SK-N-SH treated with all-trans-retinoic acid at 6 μM for 48 hours (cell line): ENCODE data around the gene CARD8.
"Not testable (repeated sequence)": the region's sequence is repeated elsewhere in the genome, so short reads cannot be mapped to it uniquely, and the experiment has no call there.

Experiments
- ATAC-seq: fragments of 200-7000 bp; cut with Tn5 transposase; 3 replicates; pipeline ENCODE4 v1.9.1; 2020; ENCODE audit warnings: mild to moderate bottlenecking, moderate library complexity
- ARNTL ChIP-seq: fragments of 450-650 bp; formaldehyde crosslinking; IDR thresholded peaks from 2 replicates; pipeline ENCODE4 v1.5.0; 2020; ENCODE audit warnings: low read depth, mild to moderate bottlenecking, moderate library complexity, borderline replicate concordance
- BACH2 ChIP-seq: fragments of 250-450 bp; sonication (Bioruptor Pico); IDR thresholded peaks from 2 replicates; pipeline ENCODE4 v1.9.0; 2021; ENCODE audit warnings: mild to moderate bottlenecking, borderline replicate concordance
- ESRRG ChIP-seq: fragments of 250-450 bp; sonication (Bioruptor Pico); IDR thresholded peaks from 2 replicates; pipeline ENCODE4 v1.6.1; 2021; ENCODE audit warnings: mild to moderate bottlenecking
- ISL1 ChIP-seq: fragments of 250-450 bp; sonication (Bioruptor Pico); IDR thresholded peaks from 2 replicates; pipeline ENCODE4 v2.1.2; 2022; ENCODE audit warnings: mild to moderate bottlenecking, moderate library complexity
- OSR1 ChIP-seq: fragments of 250-450 bp; sonication (Bioruptor Pico); IDR thresholded peaks from 2 replicates; pipeline ENCODE4 v1.8.0; 2022; ENCODE audit warnings: moderate library complexity, mild to moderate bottlenecking, inconsistent platforms
- RARB ChIP-seq: fragments of 250-450 bp; sonication (Bioruptor Pico); IDR thresholded peaks from 2 replicates; pipeline ENCODE4 v1.8.0; 2021; ENCODE audit warnings: mild to moderate bottlenecking, moderate library complexity
- TCF4 ChIP-seq: fragments of 250-450 bp; sonication (Bioruptor Pico); IDR thresholded peaks from 2 replicates; pipeline ENCODE4 v1.8.0; 2021; ENCODE audit warnings: mild to moderate bottlenecking, moderate library complexity, borderline replicate concordance
- TOX ChIP-seq: fragments of 250-450 bp; sonication (Bioruptor Pico); IDR thresholded peaks from 2 replicates; pipeline ENCODE4 v1.8.0; 2021; ENCODE audit warnings: mild to moderate bottlenecking, moderate library complexity, borderline replicate concordance
- ZNF565 ChIP-seq: fragments of 450-650 bp; formaldehyde crosslinking; conservative IDR thresholded peaks from 2 replicates; pipeline ENCODE4 v1.5.0; 2020; ENCODE audit warnings: low read depth, mild to moderate bottlenecking, moderate library complexity
- ZNF70 ChIP-seq: fragments of 450-650 bp; formaldehyde crosslinking; IDR thresholded peaks from 2 replicates; pipeline ENCODE4 v1.5.0; 2020; ENCODE audit warnings: mild to moderate bottlenecking, moderate library complexity
- ZNF8 ChIP-seq: fragments of 450-650 bp; formaldehyde crosslinking; IDR thresholded peaks from 2 replicates; pipeline ENCODE4 v1.5.0; 2020; ENCODE audit warnings: mild to moderate bottlenecking, moderate library complexity
- TF ChIP-seq, protein P1 (sequence below): fragments of 250-450 bp; sonication (Bioruptor Pico); IDR thresholded peaks from 2 replicates; pipeline ENCODE4 v1.5.0; 2020; ENCODE audit warnings: mild to moderate bottlenecking, moderate library complexity
- TF ChIP-seq, protein P2 (sequence below): fragments of 250-450 bp; sonication (Bioruptor Pico); IDR thresholded peaks from 2 replicates; pipeline ENCODE4 v1.8.0; 2020; ENCODE audit warnings: mild to moderate bottlenecking, moderate library complexity, borderline replicate concordance
- TF ChIP-seq, protein P3 (sequence below): fragments of 250-450 bp; sonication (Bioruptor Pico); IDR thresholded peaks from 2 replicates; pipeline ENCODE4 v1.8.0; 2021; ENCODE audit warnings: low read depth, mild to moderate bottlenecking, moderate library complexity, borderline replicate concordance
- TF ChIP-seq, protein P4 (sequence below): fragments of 250-450 bp; sonication (Bioruptor Pico); IDR thresholded peaks from 2 replicates; pipeline ENCODE4 v1.5.1; 2021; ENCODE audit warnings: mild to moderate bottlenecking, moderate library complexity
- TF ChIP-seq, protein P5 (sequence below): fragments of 250-450 bp; sonication (Bioruptor Pico); IDR thresholded peaks from 2 replicates; pipeline ENCODE4 v1.5.1; 2020; ENCODE audit warnings: low read depth, mild to moderate bottlenecking, moderate library complexity

The CARD8 gene

DNA sequence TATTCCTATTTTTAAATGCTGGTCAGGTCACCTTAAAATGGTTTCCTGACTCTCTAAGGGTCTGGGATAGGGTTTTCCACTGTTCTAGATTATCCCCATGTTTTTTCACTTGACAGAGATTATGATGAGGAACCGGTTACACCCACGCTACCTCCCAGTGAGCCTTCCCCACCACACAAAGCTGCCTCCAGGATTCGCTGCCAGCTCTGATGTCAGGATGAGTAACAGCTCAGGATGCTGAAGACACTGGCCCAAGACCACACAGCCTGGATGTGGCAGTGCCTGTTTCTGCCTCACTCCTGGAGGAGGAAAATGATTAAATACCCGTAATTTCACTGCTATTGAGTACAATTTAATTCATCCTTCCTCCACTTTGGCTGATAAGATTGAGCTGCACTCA, 37.1 kb upstream of the CARD8 start (continued):
- TF ChIP-seq OSR1 (CRISPR knock-in tag) = no peak

DNA sequence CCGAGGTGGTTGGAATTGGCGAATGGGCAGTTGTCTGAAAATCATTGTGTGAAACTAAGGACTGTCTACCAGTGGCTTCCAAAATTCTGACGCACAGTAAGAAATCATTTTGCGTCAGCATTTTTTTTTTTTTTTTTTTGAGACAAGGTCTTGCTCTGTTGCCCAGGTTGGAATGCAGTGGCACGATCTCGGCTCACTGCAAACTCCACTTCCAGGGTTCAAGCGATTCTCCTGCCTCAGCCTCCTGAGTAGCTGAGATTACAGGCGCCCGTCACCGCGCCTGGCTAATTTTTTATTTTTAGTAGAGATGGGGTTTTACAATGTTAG, 35.7 kb upstream of the CARD8 start:
- ATAC-seq = not testable (repeated sequence)

DNA sequence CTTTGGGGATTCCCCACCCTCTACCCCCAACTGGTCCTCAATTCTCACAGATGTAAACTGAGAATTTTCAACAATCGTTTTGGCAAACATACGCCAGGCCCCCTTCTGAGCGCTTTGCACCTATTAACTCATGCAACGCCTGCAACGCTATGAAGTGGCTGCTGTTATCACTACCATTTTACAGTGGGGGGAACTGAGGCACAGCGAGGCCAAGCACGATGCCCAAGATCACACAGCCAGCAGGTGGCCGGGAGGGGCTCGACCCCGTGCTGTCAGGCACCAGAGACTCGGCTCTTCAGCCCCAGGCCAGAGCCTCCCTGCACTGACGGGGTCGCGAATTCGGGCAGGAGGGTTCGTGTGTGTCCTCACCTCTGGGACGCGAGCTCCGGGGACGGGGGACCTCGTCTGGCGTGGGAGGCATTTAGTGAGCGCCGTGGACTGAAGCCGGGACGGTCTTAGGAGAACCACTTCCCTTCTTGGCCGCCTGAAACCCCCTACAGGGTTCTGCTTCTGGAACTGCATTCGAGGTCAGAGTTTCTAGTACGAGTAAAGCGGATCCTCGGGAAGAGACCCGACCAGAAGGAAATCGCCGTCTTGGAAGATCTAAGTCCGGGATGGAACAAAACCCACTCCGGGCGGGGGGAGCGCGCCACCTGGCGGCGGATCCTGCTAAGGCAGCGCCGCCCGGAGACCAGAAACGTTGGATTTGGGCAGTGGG, 35.2 kb upstream of the CARD8 start:
- no peak for TF ChIP-seq BACH2 (CRISPR knock-in tag)
- peak; percentile 90 for ATAC-seq

DNA sequence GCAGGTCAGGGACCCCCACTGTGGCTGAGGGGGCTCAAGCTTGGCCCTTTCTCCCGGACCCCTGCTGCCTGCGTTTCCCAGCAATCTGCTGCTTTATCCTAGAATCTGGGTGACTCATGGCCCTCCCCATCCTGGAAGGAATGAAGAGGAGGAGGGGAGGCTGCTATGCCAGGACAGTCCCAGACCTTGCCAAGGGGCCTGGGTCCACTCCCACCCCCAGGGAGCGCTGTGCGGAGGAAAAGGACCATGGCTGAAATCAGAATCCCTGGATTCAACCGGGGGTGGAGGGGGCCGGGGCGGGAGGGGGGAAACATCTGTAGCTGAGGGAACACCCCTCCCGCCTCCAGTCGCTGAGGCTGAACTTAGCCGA, 34.7 kb upstream of the CARD8 start:
- TF ChIP-seq BACH2 (CRISPR knock-in tag) = no peak
- TF ChIP-seq, protein P1, sequence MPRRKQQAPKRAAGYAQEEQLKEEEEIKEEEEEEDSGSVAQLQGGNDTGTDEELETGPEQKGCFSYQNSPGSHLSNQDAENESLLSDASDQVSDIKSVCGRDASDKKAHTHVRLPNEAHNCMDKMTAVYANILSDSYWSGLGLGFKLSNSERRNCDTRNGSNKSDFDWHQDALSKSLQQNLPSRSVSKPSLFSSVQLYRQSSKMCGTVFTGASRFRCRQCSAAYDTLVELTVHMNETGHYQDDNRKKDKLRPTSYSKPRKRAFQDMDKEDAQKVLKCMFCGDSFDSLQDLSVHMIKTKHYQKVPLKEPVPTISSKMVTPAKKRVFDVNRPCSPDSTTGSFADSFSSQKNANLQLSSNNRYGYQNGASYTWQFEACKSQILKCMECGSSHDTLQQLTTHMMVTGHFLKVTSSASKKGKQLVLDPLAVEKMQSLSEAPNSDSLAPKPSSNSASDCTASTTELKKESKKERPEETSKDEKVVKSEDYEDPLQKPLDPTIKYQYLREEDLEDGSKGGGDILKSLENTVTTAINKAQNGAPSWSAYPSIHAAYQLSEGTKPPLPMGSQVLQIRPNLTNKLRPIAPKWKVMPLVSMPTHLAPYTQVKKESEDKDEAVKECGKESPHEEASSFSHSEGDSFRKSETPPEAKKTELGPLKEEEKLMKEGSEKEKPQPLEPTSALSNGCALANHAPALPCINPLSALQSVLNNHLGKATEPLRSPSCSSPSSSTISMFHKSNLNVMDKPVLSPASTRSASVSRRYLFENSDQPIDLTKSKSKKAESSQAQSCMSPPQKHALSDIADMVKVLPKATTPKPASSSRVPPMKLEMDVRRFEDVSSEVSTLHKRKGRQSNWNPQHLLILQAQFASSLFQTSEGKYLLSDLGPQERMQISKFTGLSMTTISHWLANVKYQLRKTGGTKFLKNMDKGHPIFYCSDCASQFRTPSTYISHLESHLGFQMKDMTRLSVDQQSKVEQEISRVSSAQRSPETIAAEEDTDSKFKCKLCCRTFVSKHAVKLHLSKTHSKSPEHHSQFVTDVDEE = no peak
- TF ChIP-seq, protein P2, sequence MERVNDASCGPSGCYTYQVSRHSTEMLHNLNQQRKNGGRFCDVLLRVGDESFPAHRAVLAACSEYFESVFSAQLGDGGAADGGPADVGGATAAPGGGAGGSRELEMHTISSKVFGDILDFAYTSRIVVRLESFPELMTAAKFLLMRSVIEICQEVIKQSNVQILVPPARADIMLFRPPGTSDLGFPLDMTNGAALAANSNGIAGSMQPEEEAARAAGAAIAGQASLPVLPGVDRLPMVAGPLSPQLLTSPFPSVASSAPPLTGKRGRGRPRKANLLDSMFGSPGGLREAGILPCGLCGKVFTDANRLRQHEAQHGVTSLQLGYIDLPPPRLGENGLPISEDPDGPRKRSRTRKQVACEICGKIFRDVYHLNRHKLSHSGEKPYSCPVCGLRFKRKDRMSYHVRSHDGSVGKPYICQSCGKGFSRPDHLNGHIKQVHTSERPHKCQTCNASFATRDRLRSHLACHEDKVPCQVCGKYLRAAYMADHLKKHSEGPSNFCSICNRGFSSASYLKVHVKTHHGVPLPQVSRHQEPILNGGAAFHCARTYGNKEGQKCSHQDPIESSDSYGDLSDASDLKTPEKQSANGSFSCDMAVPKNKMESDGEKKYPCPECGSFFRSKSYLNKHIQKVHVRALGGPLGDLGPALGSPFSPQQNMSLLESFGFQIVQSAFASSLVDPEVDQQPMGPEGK (CRISPR knock-in tag) = peak; percentile 26; the same call in 1 of the 2 replicates

DNA sequence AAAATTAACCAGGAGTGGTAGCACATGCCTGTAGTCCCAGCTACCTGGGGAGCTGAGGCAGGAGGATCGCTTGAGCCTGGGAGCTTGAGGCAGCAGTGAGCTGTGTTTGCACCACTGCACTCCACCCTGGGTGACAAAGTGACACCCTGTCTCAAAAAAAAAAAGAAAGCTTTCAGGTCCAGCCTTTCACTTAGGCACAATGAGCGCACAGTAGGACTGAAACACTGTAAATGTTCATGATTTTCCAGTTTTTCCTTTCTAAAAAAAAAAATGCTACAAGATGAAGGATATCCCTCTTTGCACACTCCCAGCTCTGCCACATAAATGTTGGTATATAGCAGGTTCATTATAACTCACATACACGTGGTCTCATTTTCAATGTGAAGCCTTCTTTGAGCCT, 32.0 kb upstream of the CARD8 start:
- ATAC-seq = no peak

More for the DNA sequence above, 34.7 kb upstream of the CARD8 start:
- ATAC-seq = peak; percentile 76

DNA sequence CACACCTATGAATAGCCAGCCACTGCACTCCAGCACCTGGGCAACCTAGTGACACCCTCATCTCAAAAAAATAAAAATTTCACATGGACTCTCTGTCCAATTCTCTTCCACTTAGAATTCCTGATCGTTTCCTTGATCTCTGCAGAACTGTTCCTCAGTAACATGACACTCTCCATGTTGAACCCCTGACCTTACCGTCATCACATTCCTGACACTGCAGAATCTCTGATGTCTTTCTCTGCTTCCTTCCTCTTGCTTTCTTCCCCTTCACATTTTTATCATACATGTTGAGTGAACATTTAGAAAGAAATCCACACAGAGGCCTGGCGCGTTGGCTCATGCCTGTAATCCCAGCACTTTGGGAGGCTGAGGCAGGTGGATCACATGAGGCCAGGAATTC, 29.2 kb upstream of the CARD8 start:
- ATAC-seq = no peak
- no peak for TF ChIP-seq ZNF565 (CRISPR knock-in tag)
- no peak for TF ChIP-seq RARB (CRISPR knock-in tag)
- no peak for TF ChIP-seq BACH2 (CRISPR knock-in tag)
- TF ChIP-seq TCF4 (CRISPR knock-in tag) = no peak
- TF ChIP-seq, protein P3, sequence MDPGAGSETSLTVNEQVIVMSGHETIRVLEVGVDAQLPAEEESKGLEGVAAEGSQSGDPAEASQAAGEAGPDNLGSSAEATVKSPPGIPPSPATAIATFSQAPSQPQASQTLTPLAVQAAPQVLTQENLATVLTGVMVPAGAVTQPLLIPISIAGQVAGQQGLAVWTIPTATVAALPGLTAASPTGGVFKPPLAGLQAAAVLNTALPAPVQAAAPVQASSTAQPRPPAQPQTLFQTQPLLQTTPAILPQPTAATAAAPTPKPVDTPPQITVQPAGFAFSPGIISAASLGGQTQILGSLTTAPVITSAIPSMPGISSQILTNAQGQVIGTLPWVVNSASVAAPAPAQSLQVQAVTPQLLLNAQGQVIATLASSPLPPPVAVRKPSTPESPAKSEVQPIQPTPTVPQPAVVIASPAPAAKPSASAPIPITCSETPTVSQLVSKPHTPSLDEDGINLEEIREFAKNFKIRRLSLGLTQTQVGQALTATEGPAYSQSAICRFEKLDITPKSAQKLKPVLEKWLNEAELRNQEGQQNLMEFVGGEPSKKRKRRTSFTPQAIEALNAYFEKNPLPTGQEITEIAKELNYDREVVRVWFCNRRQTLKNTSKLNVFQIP (CRISPR knock-in tag) = no peak
- TF ChIP-seq, protein P4, sequence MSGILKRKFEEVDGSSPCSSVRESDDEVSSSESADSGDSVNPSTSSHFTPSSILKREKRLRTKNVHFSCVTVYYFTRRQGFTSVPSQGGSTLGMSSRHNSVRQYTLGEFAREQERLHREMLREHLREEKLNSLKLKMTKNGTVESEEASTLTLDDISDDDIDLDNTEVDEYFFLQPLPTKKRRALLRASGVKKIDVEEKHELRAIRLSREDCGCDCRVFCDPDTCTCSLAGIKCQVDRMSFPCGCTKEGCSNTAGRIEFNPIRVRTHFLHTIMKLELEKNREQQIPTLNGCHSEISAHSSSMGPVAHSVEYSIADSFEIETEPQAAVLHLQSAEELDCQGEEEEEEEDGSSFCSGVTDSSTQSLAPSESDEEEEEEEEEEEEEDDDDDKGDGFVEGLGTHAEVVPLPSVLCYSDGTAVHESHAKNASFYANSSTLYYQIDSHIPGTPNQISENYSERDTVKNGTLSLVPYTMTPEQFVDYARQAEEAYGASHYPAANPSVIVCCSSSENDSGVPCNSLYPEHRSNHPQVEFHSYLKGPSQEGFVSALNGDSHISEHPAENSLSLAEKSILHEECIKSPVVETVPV (CRISPR knock-in tag) = no peak
- TF ChIP-seq ESRRG (CRISPR knock-in tag) = no peak
- TF ChIP-seq TOX (CRISPR knock-in tag) = no peak
- TF ChIP-seq, protein P5, sequence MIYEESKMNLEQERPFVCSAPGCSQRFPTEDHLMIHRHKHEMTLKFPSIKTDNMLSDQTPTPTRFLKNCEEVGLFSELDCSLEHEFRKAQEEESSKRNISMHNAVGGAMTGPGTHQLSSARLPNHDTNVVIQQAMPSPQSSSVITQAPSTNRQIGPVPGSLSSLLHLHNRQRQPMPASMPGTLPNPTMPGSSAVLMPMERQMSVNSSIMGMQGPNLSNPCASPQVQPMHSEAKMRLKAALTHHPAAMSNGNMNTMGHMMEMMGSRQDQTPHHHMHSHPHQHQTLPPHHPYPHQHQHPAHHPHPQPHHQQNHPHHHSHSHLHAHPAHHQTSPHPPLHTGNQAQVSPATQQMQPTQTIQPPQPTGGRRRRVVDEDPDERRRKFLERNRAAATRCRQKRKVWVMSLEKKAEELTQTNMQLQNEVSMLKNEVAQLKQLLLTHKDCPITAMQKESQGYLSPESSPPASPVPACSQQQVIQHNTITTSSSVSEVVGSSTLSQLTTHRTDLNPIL (CRISPR knock-in tag) = no peak
- TF ChIP-seq ISL1 (CRISPR knock-in tag) = no peak

More for the DNA sequence above, 32.0 kb upstream of the CARD8 start:
- TF ChIP-seq ESRRG (CRISPR knock-in tag) (no peak), OSR1 (CRISPR knock-in tag) (no peak), BACH2 (CRISPR knock-in tag) (no peak), ZNF70 (no peak), ARNTL (CRISPR knock-in tag) (no peak), ZNF8 (no peak), TCF4 (CRISPR knock-in tag) (no peak)
- TF ChIP-seq, protein P3 (CRISPR knock-in tag) = no peak
- TF ChIP-seq, protein P5 (CRISPR knock-in tag) = no peak
